H1 (cell line): ENCODE data around the gene CAMKK1. TPM values are rescaled to one million over a fixed set of nuclear protein-coding genes. Genes with fewer than 3 reads are reported as not detected.

Experiments used
- CTCF ChIA-PET: fragments of 300-600 bp; sonication (Branson Sonifier 250); formaldehyde crosslinking; loops from one replicate; lab custom pipeline; 2021; ENCODE audit not compliant: partially characterized antibody; lab: Charles Lee
- POLR2A ChIA-PET: fragments of 300-600 bp; sonication (Branson Sonifier 250); formaldehyde crosslinking; loops from one replicate; lab custom pipeline; 2021; ENCODE audit warnings: inconsistent platforms; ENCODE audit not compliant: partially characterized antibody; lab: Charles Lee
- DNase-seq, 2 experiments: peaks; one replicate each; pipeline versions ENCODE4 v3.0.0 to v3.0.0-alpha.2; 2010 to 2022; ENCODE audit warnings: low spot score in 2 of 2, low read depth in 1 of 2, mixed read lengths in 1 of 2
- FAIRE-seq: peaks from 2 replicates; lab custom pipeline; 2011; peaks lifted over from hg19 to GRCh38; lab: Jason Lieb, UNC
- H2AFZ ChIP-seq: 2 replicates; pipeline ENCODE4 v1.8.1; 2012; ENCODE audit warnings: low read length, inconsistent platforms
- H2AK5ac ChIP-seq: 2 replicates; pipeline ENCODE4 v1.6.1; 2013; ENCODE audit warnings: low read depth, low read length
- H2BK120ac ChIP-seq: replicated peaks from 2 replicates; pipeline ENCODE3; 2013; ENCODE audit warnings: low read depth, low read length, inconsistent platforms
- H2BK12ac ChIP-seq: 2 replicates; pipeline ENCODE4 v1.6.1; 2013; ENCODE audit warnings: low read depth, low read length
- H2BK15ac ChIP-seq: 2 replicates; pipeline ENCODE4 v1.6.1; 2013; ENCODE audit warnings: low read length
- H2BK20ac ChIP-seq: 2 replicates; pipeline ENCODE4 v1.6.1; 2013; ENCODE audit warnings: low read length
- H2BK5ac ChIP-seq: 2 replicates; pipeline ENCODE4 v1.6.1; 2013; ENCODE audit warnings: low read depth, low read length
- H3K14ac ChIP-seq: 2 replicates; pipeline ENCODE4 v1.6.1; 2013; ENCODE audit warnings: inconsistent platforms; ENCODE audit not compliant: insufficient read length
- H3K18ac ChIP-seq: 2 replicates; pipeline ENCODE4 v1.6.1; 2013; ENCODE audit warnings: low read length; ENCODE audit errors: extremely low read depth
- H3K23ac ChIP-seq: 2 replicates; pipeline ENCODE4 v1.6.1; 2013; ENCODE audit warnings: inconsistent platforms; ENCODE audit not compliant: insufficient read length
- H3K23me2 ChIP-seq: 2 replicates; pipeline ENCODE4 v1.6.1; 2013; ENCODE audit warnings: low read depth, low read length
- H3K27ac ChIP-seq: 2 replicates; pipeline ENCODE4 v1.6.1; 2011; ENCODE audit warnings: low read depth, low read length, inconsistent platforms
- H3K27me3 ChIP-seq, 4 experiments: replicated peaks in 1 of 4; 1 replicate in 1 of 4; 2 replicates in 3 of 4; pipeline versions ENCODE4 v1.6.1 to v1.8.1; 2011 to 2013; ENCODE audit warnings: low read length in 3 of 4, mild to moderate bottlenecking in 3 of 4, inconsistent platforms in 2 of 4, mixed read lengths in 2 of 4, moderate library complexity in 1 of 4; ENCODE audit not compliant: control insufficient read depth in 3 of 4, insufficient read depth in 3 of 4; ENCODE audit errors: extremely low read depth in 1 of 4
- H3K36me3 ChIP-seq, 4 experiments: 2 replicates each; pipeline versions ENCODE4 v1.6.1 to v1.8.1; 2011 to 2013; ENCODE audit warnings: mild to moderate bottlenecking in 4 of 4, low read length in 3 of 4, moderate library complexity in 2 of 4, control low read depth in 1 of 4, inconsistent platforms in 1 of 4; ENCODE audit not compliant: insufficient read depth in 4 of 4, control insufficient read depth in 2 of 4
- H3K4ac ChIP-seq: replicated peaks from 2 replicates; pipeline ENCODE3; 2013; ENCODE audit warnings: low read length, low read depth, mixed read lengths, inconsistent platforms; ENCODE audit not compliant: insufficient read length
- H3K4me1 ChIP-seq, 4 experiments: replicated peaks in 1 of 4; 1 replicate in 1 of 4; 2 replicates in 3 of 4; pipeline versions ENCODE4 v1.6.1 to v1.8.1; 2011 to 2013; ENCODE audit warnings: low read length in 3 of 4, inconsistent platforms in 2 of 4, mixed read lengths in 1 of 4; ENCODE audit not compliant: insufficient read depth in 4 of 4, control insufficient read depth in 3 of 4
- H3K4me2 ChIP-seq, 2 experiments: 2 replicates each; pipeline versions ENCODE4 v1.6.1 to v1.8.1; 2011 to 2013; ENCODE audit warnings: low read depth in 2 of 2, low read length in 2 of 2, control low read depth in 1 of 2, inconsistent platforms in 1 of 2, mild to moderate bottlenecking in 1 of 2; ENCODE audit not compliant: insufficient read depth in 1 of 2
- H3K4me3 ChIP-seq, 4 experiments: fragments of 200-600, 300-600 bp in 1 of 4; sonication (generic), shearing (Covaris generic), sonication (Bioruptor Twin) in 1 of 4; 2 replicates each; pipeline versions ENCODE4 v1.5.1 to v1.8.1; 2011 to 2016; ENCODE audit warnings: low read length in 4 of 4, low read depth in 3 of 4, control low read depth in 2 of 4, inconsistent platforms in 2 of 4, mild to moderate bottlenecking in 2 of 4, mixed read lengths in 1 of 4, moderate library complexity in 1 of 4; ENCODE audit not compliant: insufficient read depth in 2 of 4; ENCODE audit errors: extremely low read depth in 1 of 4
- H3K56ac ChIP-seq: replicated peaks from 2 replicates; pipeline ENCODE3; 2013; ENCODE audit warnings: low read depth, mild to moderate bottlenecking, mixed read lengths, low read length, inconsistent platforms; ENCODE audit not compliant: insufficient read length
- H3K79me1 ChIP-seq: 2 replicates; pipeline ENCODE4 v1.6.1; 2013; ENCODE audit warnings: low read depth, low read length, control low read depth
- H3K79me2 ChIP-seq, 2 experiments: 2 replicates each; pipeline versions ENCODE4 v1.6.1 to v1.8.1; 2012 to 2013; ENCODE audit warnings: low read length in 2 of 2, mild to moderate bottlenecking in 2 of 2, inconsistent platforms in 1 of 2; ENCODE audit not compliant: insufficient read depth in 2 of 2, control insufficient read depth in 1 of 2
- H3K9ac ChIP-seq, 4 experiments: replicated peaks in 1 of 4; 1 replicate in 1 of 4; 2 replicates in 3 of 4; pipeline versions ENCODE4 v1.6.1 to v1.8.1; 2011 to 2013; ENCODE audit warnings: low read depth in 3 of 4, low read length in 3 of 4, control low read depth in 2 of 4, mild to moderate bottlenecking in 2 of 4, moderate library complexity in 2 of 4, inconsistent platforms in 1 of 4; ENCODE audit errors: extremely low read depth in 1 of 4
- H3K9me3 ChIP-seq, 2 experiments: 2 replicates each; pipeline versions ENCODE4 v1.6.1 to v1.8.1; 2012 to 2013; ENCODE audit warnings: mild to moderate bottlenecking in 2 of 2, moderate library complexity in 2 of 2, control low read depth in 1 of 2, inconsistent platforms in 1 of 2, low read depth in 1 of 2, low read length in 1 of 2, mixed read lengths in 1 of 2; ENCODE audit not compliant: insufficient read depth in 2 of 2
- H4K20me1 ChIP-seq, 2 experiments: replicated peaks in 1 of 2; 2 replicates each; pipeline versions ENCODE3 to v1.8.1; 2011 to 2013; ENCODE audit warnings: inconsistent platforms in 2 of 2, low read length in 2 of 2, mild to moderate bottlenecking in 1 of 2; ENCODE audit not compliant: insufficient read depth in 2 of 2, control insufficient read depth in 1 of 2
- H4K5ac ChIP-seq: 2 replicates; pipeline ENCODE4 v1.6.1; 2013; ENCODE audit warnings: low read length, low read depth, mixed read lengths, inconsistent platforms; ENCODE audit not compliant: insufficient read length
- H4K8ac ChIP-seq: 2 replicates; pipeline ENCODE4 v1.8.0; 2013; ENCODE audit warnings: mild to moderate bottlenecking, moderate library complexity, low read length, inconsistent platforms; ENCODE audit not compliant: insufficient read depth; ENCODE audit errors: extremely low read depth
- H4K91ac ChIP-seq: replicated peaks from 2 replicates; pipeline ENCODE3; 2013; ENCODE audit warnings: low read length, mixed read lengths, inconsistent platforms; ENCODE audit not compliant: insufficient read length
- ASH2L ChIP-seq: fragments of 200-600, 300-600 bp; sonication (generic); IDR thresholded peaks from one replicate; pipeline ENCODE4 v1.7.1; 2017; ENCODE audit warnings: low read length
- CREB1 ChIP-seq: IDR thresholded peaks from 2 replicates; pipeline ENCODE4 v1.6.1; 2012; ENCODE audit warnings: inconsistent platforms
- EGR1 ChIP-seq: IDR thresholded peaks from 2 replicates; pipeline ENCODE4 v1.6.1; 2011; ENCODE audit warnings: low read depth, low read length, borderline replicate concordance
- EP300 ChIP-seq, 2 experiments: IDR thresholded peaks; 1 replicate in 1 of 2; 2 replicates in 1 of 2; pipeline ENCODE4 v1.6.1; 2011 to 2012; ENCODE audit warnings: low read depth in 2 of 2, low read length in 2 of 2, mild to moderate bottlenecking in 2 of 2, borderline replicate concordance in 1 of 2, inconsistent platforms in 1 of 2, moderate library complexity in 1 of 2
- FOSL1 ChIP-seq: IDR thresholded peaks from 2 replicates; pipeline ENCODE4 v1.6.1; 2011; ENCODE audit warnings: mild to moderate bottlenecking, low read depth, low read length, moderate library complexity; ENCODE audit not compliant: insufficient read depth
- HDAC6 ChIP-seq: IDR thresholded peaks from one replicate; pipeline ENCODE4 v1.7.1; 2012; ENCODE audit warnings: low read depth, mild to moderate bottlenecking, inconsistent platforms, low read length, moderate library complexity
- JUN ChIP-seq: IDR thresholded peaks from 2 replicates; pipeline ENCODE4 v1.6.1; 2011; ENCODE audit warnings: low read depth, mild to moderate bottlenecking, improper control_type of control experiment, low read length
- KDM5A ChIP-seq: fragments of 200-600 bp; IDR thresholded peaks from 2 replicates; pipeline ENCODE4 v1.7.1; 2012; ENCODE audit warnings: mild to moderate bottlenecking, low read length, inconsistent platforms, mixed read lengths
- MAX ChIP-seq: IDR thresholded peaks from 2 replicates; pipeline ENCODE4 v1.6.1; 2012; ENCODE audit warnings: inconsistent platforms
- POU5F1 ChIP-seq: IDR thresholded peaks from 2 replicates; pipeline ENCODE4 v1.6.1; 2011; ENCODE audit warnings: low read depth, mild to moderate bottlenecking, low read length, moderate library complexity
- RFX5 ChIP-seq: IDR thresholded peaks from 2 replicates; pipeline ENCODE4 v1.6.1; 2011; ENCODE audit warnings: low read depth, low read length, improper control_type of control experiment, borderline replicate concordance
- RXRA ChIP-seq: IDR thresholded peaks from 2 replicates; pipeline ENCODE4 v1.6.1; 2011; ENCODE audit warnings: low read depth, mild to moderate bottlenecking, low read length, moderate library complexity; ENCODE audit not compliant: insufficient read depth
- SAP30 ChIP-seq: fragments of 300-600 bp; sonication (generic); IDR thresholded peaks from 2 replicates; pipeline ENCODE4 v1.7.1; 2012; ENCODE audit warnings: low read length, moderate library complexity, mild to moderate bottlenecking, inconsistent platforms; ENCODE audit not compliant: insufficient read depth, insufficient replicate concordance
- WGBS, 2 experiments: shearing (Covaris generic) in 1 of 2; methylation state at CpG; one replicate each; pipeline versions ENCODE4 v1.1.6 to v1.1.7; 2013 to 2015; ENCODE audit warnings: low lambda C conversion rate in 2 of 2, mixed read lengths in 2 of 2, inconsistent platforms in 1 of 2, low coverage in 1 of 2, missing lambda C conversion rate in 1 of 2; ENCODE audit not compliant: insufficient replicate concordance in 2 of 2, insufficient coverage in 1 of 2, insufficient read length in 1 of 2; ENCODE audit errors: extremely low coverage in 1 of 2, missing lambda C conversion rate in 1 of 2; 5-methylcytosine and 5-hydroxymethylcytosine counted together
- polyA plus RNA-seq, 7 experiments: library from polyadenylated mRNA; depleted of rRNA in 3 of 7; stranded (reverse) in 5 of 7; unstranded in 2 of 7; fragments of >200 nt in 5 of 7; fragments of 200-250 nt in 2 of 7; gene quantifications; 1 replicate in 5 of 7; 2 replicates in 1 of 7; 4 replicates in 1 of 7; pipeline versions ENCODE4 v1.2.1 to v1.2.3, GENCODE V29; 2011 to 2013; ENCODE audit warnings: missing spikeins in 2 of 7, mixed read lengths in 2 of 7
- total RNA-seq: library from RNA; stranded (reverse); fragmentation: NEBNext Ultra II Directional; extraction: Animal tissue kit (Norgen Biotek cat#: 25700); gene quantifications from 2 replicates; pipeline ENCODE4 v1.2.1, GENCODE V29; 2021

Gene CAMKK1
- total and polyA plus RNA-seq, 2 of the 8 experiments (the other 6 are each of a cell fraction or from before 2014, with no cell fraction given) = 7.1 to 7.6 TPM

DNA sequence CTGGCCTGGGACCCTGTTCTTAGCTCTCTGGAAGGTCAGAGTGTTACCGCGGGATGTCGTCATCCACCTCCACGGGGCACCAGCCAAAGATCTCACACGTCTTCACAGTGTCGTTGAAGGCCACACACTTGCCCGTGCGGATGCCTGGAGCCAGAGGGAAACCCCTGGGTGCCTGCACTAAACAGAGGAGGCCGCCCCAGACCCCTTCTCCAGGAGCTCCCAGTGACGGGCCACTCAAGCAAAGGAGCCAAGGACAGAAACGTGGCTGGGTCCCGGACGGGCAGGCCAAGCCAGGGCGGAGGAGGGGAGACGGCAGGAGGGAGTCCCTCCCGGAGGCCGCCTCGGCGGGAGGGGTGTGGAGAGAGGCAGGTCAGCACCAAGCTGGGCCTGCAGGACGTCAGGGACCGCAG, 11.0 kb upstream of the CAMKK1 start:
- no peak for DNase-seq
- Histone ChIP-seq H4K5ac (peak overlapping the region; percentile 6), H4K8ac (peak overlapping the region; percentile 39), H4K91ac (peak overlapping the region; percentile 38), H2BK5ac (peak overlapping the region; percentile 96; the same call in 1 of the 2 replicates), H3K4me1 (peaks cover 0 to 31% (median 25%) of the 10 kb centered on the region in 4 experiments; a peak in 6 of 7 replicates), H3K9ac (no peak overlapping the region), H3K27me3 (no peaks in the 10 kb centered on the region), H3K18ac (peak overlapping the region; percentile 98), H2AK5ac (peak overlapping the region; percentile 65; the same call in 1 of the 2 replicates), H3K79me1 (no peaks in the 10 kb centered on the region), H3K4me2 (peak overlapping the region; percentile 18 to 60; a peak in 3 of 4 replicates), H3K23me2 (peaks cover 5% of the 10 kb centered on the region; the same call in 1 of the 2 replicates), H3K4me3 (no peak overlapping the region), H2BK120ac (peak overlapping the region; percentile 70), H3K36me3 (0 out of 8 replicates have a peak, but pooled peaks cover 0 to 2% (median 0%) of the 10 kb centered on the region in 4 experiments), H3K4ac (peak overlapping the region; percentile 27), H3K14ac (no peak overlapping the region), H2BK12ac (peak overlapping the region; percentile 96; the same call in 1 of the 2 replicates), H3K23ac (no peak overlapping the region), H2BK20ac (peak overlapping the region; percentile 90), H3K79me2 (no peaks in the 10 kb centered on the region), H3K9me3 (no peaks in the 10 kb centered on the region), H3K27ac (no peak overlapping the region), H3K56ac (no peak overlapping the region), H4K20me1 (no peaks in the 10 kb centered on the region), H2BK15ac (no peak overlapping the region), H2AFZ (no peak overlapping the region)
- ChIA-PET CTCF (interaction anchor here (0.9 to 13.2 kb wide), 7 partner anchors 9 to 144 kb away, joined by 3 to 131 read pairs (median 17); partner anchors contain the start of genes CAMKK1 and NCBP3), POLR2A (interaction anchor here (0.9 to 3.8 kb wide), 6 partner anchors 10 to 61 kb away, joined by 3 to 22 read pairs (median 4); partner anchors contain the start of genes CAMKK1 and NCBP3)
- 76% methylated on average over 9 of the region's 21 CpGs; no CpG with 5 or more reads in 1 of the 2 experiments for WGBS, 2 experiments
- no peak for FAIRE-seq
- TF ChIP-seq JUN = no peak
- no peak for TF ChIP-seq RFX5
- TF ChIP-seq FOSL1 = no peak
- TF ChIP-seq POU5F1 = no peak
- TF ChIP-seq SAP30 = no peak
- TF ChIP-seq EGR1 = no peak
- TF ChIP-seq CREB1 = no peak
- no peak for TF ChIP-seq MAX
- no peak for TF ChIP-seq EP300 (IDR thresholded peaks at IDR 0.05; ENCODE audit: borderline replicate concordance in 1 of 2, low read depth in 2 of 2, low read length in 2 of 2)
- no peak for TF ChIP-seq ASH2L
- no peak for TF ChIP-seq HDAC6
- TF ChIP-seq RXRA = no peak
- no peak for TF ChIP-seq KDM5A
